ENCODE data around the gene KRAS. TPM values are rescaled to one million over a fixed set of nuclear protein-coding genes. Genes with fewer than 3 reads are reported as not detected.

The KRAS gene
- polyA plus RNA-seq, 1 donor (not counting 4 experiments of a cell fraction or from before 2014, with no cell fraction given) = 26.1 TPM

DNA sequence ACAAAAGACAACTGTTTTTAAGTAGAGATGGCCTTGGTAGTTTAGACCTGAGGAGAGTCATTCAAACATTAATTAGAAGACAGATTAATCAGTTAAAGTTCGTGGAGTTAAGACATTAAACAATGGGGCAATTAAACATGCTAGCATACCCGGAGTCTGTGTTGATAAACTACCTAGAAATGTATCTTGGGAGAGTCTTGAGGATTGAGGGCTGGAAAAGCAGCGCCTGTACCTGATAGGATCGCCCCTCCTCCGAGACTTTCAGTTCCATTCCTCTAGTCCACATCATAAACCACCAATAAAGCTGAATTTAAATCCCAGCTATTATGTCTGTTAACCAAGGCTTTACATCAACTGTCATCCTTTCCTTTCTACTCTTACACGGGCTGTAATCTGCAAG lies 1.0 kb upstream of the KRAS start:
- no peak overlapping the region for H3K4me3 ChIP-seq (ENCODE audit: control insufficient read depth in 2 of 3, extremely low read depth in 1 of 3, insufficient read depth in 2 of 3, low read depth in 1 of 3, low read length in 3 of 3)
- no peak overlapping the region for H3K27ac ChIP-seq (ENCODE audit: control insufficient read depth, insufficient read depth, low read length)
- H3K4me1 ChIP-seq (ENCODE audit: control insufficient read depth, extremely low read depth, insufficient read depth, low read length) = peaks cover 6% of the 10 kb centered on the region
- H4K20me1 ChIP-seq (ENCODE audit: control insufficient read depth, extremely low read depth, insufficient read depth, low read length) = no peaks in the 10 kb centered on the region
- H3K4me2 ChIP-seq (ENCODE audit: control insufficient read depth, extremely low read depth, insufficient read depth, low read depth, low read length) = peak overlapping the region; percentile 73
- no peaks in the 10 kb centered on the region for H3K27me3 ChIP-seq (ENCODE audit: control insufficient read depth, extremely low read depth, insufficient read depth, low read length)
- peaks cover 31% of the 10 kb centered on the region for H3K79me2 ChIP-seq (ENCODE audit: control insufficient read depth, insufficient read depth, low read length)
- no peak overlapping the region for H2AFZ ChIP-seq (ENCODE audit: control insufficient read depth, low read length)
- no peaks in the 10 kb centered on the region for H3K9me3 ChIP-seq (ENCODE audit: control insufficient read depth, low read depth, low read length)
- H3K9me1 ChIP-seq (ENCODE audit: control insufficient read depth, extremely low read depth, insufficient read depth, low read length) = no peaks in the 10 kb centered on the region
- dilution Hi-C loops (cut with MboI; ENCODE audit: extremely low pct_ligation_motif_present, low sequenced_read_pairs) = no loop called here
- FAIRE-seq (no peak), DNase-seq (ENCODE audit: low read depth, low spot score) (no peak)
- H3K9ac ChIP-seq (ENCODE audit: control insufficient read depth, extremely low read depth, insufficient read depth, low read length) = peak overlapping the region; percentile 84
- peaks cover 0 to 1% of the 10 kb centered on the region in 2 experiments for H3K36me3 ChIP-seq (ENCODE audit: control insufficient read depth in 2 of 2, extremely low read depth in 1 of 2, insufficient read depth in 2 of 2, low read length in 2 of 2)
- TF ChIP-seq EZH2 (IDR thresholded peaks at IDR 0.05; ENCODE audit: low read length) = no peak
- TF ChIP-seq, protein P1, sequence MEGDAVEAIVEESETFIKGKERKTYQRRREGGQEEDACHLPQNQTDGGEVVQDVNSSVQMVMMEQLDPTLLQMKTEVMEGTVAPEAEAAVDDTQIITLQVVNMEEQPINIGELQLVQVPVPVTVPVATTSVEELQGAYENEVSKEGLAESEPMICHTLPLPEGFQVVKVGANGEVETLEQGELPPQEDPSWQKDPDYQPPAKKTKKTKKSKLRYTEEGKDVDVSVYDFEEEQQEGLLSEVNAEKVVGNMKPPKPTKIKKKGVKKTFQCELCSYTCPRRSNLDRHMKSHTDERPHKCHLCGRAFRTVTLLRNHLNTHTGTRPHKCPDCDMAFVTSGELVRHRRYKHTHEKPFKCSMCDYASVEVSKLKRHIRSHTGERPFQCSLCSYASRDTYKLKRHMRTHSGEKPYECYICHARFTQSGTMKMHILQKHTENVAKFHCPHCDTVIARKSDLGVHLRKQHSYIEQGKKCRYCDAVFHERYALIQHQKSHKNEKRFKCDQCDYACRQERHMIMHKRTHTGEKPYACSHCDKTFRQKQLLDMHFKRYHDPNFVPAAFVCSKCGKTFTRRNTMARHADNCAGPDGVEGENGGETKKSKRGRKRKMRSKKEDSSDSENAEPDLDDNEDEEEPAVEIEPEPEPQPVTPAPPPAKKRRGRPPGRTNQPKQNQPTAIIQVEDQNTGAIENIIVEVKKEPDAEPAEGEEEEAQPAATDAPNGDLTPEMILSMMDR (optimal IDR thresholded peaks at IDR 0.05 in 1 of 3, IDR thresholded peaks at IDR 0.05 in 1 of 3, conservative IDR thresholded peaks at IDR 0.05 in 1 of 3; ENCODE audit: extremely low read depth in 1 of 3, insufficient read depth in 2 of 3, low read length in 3 of 3) = no peak

DNA sequence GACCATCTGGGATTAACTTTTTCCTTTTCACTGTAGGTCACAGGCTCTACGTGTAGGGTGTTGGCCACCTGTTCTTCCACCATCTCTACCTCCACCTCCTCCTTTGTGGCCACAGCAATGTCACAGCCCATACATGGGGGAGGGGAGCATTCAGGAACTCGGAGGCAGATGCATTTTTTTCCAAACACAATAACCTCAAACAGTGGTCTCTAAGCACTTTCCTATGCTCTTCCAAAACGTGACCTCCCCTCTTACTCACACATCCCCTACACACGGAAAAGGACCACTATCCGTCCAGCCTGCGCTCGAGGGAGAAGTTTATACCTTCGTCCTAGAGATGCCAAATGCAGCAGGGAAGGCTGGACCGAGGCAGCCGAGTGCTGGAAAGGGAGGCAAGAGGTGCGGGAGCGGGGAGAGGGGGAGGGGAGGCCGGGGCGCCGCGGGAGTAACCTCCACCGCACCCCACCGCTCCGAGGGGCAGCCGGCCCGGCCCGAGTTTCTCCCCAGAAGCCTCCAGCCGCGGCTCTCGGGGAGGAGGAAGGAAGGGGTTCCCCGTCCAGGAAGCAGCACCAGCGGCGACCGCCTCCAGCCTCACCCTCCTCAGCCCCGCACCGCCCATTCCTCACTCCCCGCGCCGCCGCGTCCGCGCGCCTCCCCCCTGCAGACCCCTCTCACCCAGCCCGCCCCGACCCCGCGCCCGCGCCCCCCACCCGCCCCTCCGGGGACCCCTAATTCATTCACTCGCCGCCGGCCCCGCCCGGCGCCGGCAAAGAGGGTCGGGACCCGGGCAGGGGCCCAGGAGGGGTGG lies 594 bp downstream of the KRAS start:
- dilution Hi-C loops (cut with MboI; ENCODE audit: extremely low pct_ligation_motif_present, low sequenced_read_pairs) = no loop called here
- H3K4me1 ChIP-seq (ENCODE audit: control insufficient read depth, extremely low read depth, insufficient read depth, low read length) = peaks cover 4% of the 10 kb centered on the region
- no peak for FAIRE-seq
- no peaks in the 10 kb centered on the region for H3K9me3 ChIP-seq (ENCODE audit: control insufficient read depth, low read depth, low read length)
- H2AFZ ChIP-seq (ENCODE audit: control insufficient read depth, low read length) = peak overlapping the region; percentile 74
- H4K20me1 ChIP-seq (ENCODE audit: control insufficient read depth, extremely low read depth, insufficient read depth, low read length) = no peaks in the 10 kb centered on the region
- peak overlapping the region; percentile 71 for H3K27ac ChIP-seq (ENCODE audit: control insufficient read depth, insufficient read depth, low read length)
- no peaks in the 10 kb centered on the region for H3K9me1 ChIP-seq (ENCODE audit: control insufficient read depth, extremely low read depth, insufficient read depth, low read length)
- H3K27me3 ChIP-seq (ENCODE audit: control insufficient read depth, extremely low read depth, insufficient read depth, low read length) = no peaks in the 10 kb centered on the region
- H3K79me2 ChIP-seq (ENCODE audit: control insufficient read depth, insufficient read depth, low read length) = peaks cover 46% of the 10 kb centered on the region
- peaks cover under 1 to 1% of the 10 kb centered on the region in 2 experiments for H3K36me3 ChIP-seq (ENCODE audit: control insufficient read depth in 2 of 2, extremely low read depth in 1 of 2, insufficient read depth in 2 of 2, low read length in 2 of 2)
- H3K4me3 ChIP-seq (ENCODE audit: control insufficient read depth in 2 of 3, extremely low read depth in 1 of 3, insufficient read depth in 2 of 3, low read depth in 1 of 3, low read length in 3 of 3) = peak overlapping the region; percentile 76 to 90 (median 90)
- peak overlapping the region; percentile 84 for H3K9ac ChIP-seq (ENCODE audit: control insufficient read depth, extremely low read depth, insufficient read depth, low read length)
- peak overlapping the region; percentile 93 for H3K4me2 ChIP-seq (ENCODE audit: control insufficient read depth, extremely low read depth, insufficient read depth, low read depth, low read length)
- TF ChIP-seq EZH2 (IDR thresholded peaks at IDR 0.05; ENCODE audit: low read length) = no peak
- TF ChIP-seq, protein P1 (optimal IDR thresholded peaks at IDR 0.05 in 1 of 3, IDR thresholded peaks at IDR 0.05 in 1 of 3, conservative IDR thresholded peaks at IDR 0.05 in 1 of 3; ENCODE audit: extremely low read depth in 1 of 3, insufficient read depth in 2 of 3, low read length in 3 of 3) = no peak
- no peak for DNase-seq (ENCODE audit: low read depth, low spot score)
